UCSD-AML1 (cell line): ENCODE results near the gene CNOT6.
"Not testable (repeated sequence)": the region's sequence is repeated elsewhere in the genome, so short reads cannot be mapped to it uniquely, and the experiment has no call there.

ENCODE experiments used
- DNase-seq: peaks from one replicate; lab custom pipeline; 2025; ENCODE audit not compliant: unreplicated experiment; lab: John Stamatoyannopoulos, UW

Gene CNOT6

GRCh38 chr5:180470966-180471582, 23.1 kb upstream of the CNOT6 start:
- DNase-seq: peak; percentile 22

GRCh38 chr5:180471866-180472265, 22.3 kb upstream of the CNOT6 start:
- DNase-seq: no peak

GRCh38 chr5:180472269-180472668, 21.9 kb upstream of the CNOT6 start:
- no peak for DNase-seq

- DNase-seq: not testable (repeated sequence)
These were observed 20.8 kb upstream of the CNOT6 start for GRCh38 chr5:180473386-180473785.

- no peak for DNase-seq
These were observed 19.6 kb upstream of the CNOT6 start for GRCh38 chr5:180474569-180474968.

GRCh38 chr5:180475969-180476524, 18.1 kb upstream of the CNOT6 start:
- DNase-seq: not testable (repeated sequence)

- no peak for DNase-seq
These were observed 9.4 kb upstream of the CNOT6 start for GRCh38 chr5:180484813-180485212.

GRCh38 chr5:180486636-180487149, 7.5 kb upstream of the CNOT6 start:
- DNase-seq: no peak

GRCh38 chr5:180487556-180487955, 6.6 kb upstream of the CNOT6 start:
- DNase-seq: no peak

GRCh38 chr5:180491496-180491895, 2.7 kb upstream of the CNOT6 start:
- DNase-seq: peak; percentile 35

- DNase-seq: no peak
These were observed 1.8 kb upstream of the CNOT6 start for GRCh38 chr5:180492226-180492903.

- DNase-seq: peak; percentile 51
These were observed 467 bp downstream of the CNOT6 start for GRCh38 chr5:180494510-180495181.

- DNase-seq: no peak
These were observed 1.1 kb downstream of the CNOT6 start for GRCh38 chr5:180495292-180495691.

GRCh38 chr5:180495991-180496741, 2.0 kb downstream of the CNOT6 start:
- no peak for DNase-seq

GRCh38 chr5:180496806-180497205, 2.6 kb downstream of the CNOT6 start:
- not testable (repeated sequence) for DNase-seq

GRCh38 chr5:180497865-180498264, 3.7 kb downstream of the CNOT6 start:
- DNase-seq: not testable (repeated sequence)

GRCh38 chr5:180498378-180498777, 4.2 kb downstream of the CNOT6 start:
- DNase-seq: no peak

GRCh38 chr5:180499684-180500083, 5.5 kb downstream of the CNOT6 start:
- DNase-seq: no peak

- DNase-seq: not testable (repeated sequence)
These were observed 6.1 kb downstream of the CNOT6 start for GRCh38 chr5:180500300-180500699.

GRCh38 chr5:180507661-180508060, 13.5 kb downstream of the CNOT6 start:
- DNase-seq: no peak

- no peak for DNase-seq
These were observed 21.1 kb downstream of the CNOT6 start for GRCh38 chr5:180515294-180515693.
